GM19099 (cell line): ENCODE results near the gene CCDC68.

Experiments used
- POLR2A ChIP-seq: IDR thresholded peaks from 3 replicates; pipeline ENCODE4 v1.6.1; 2011; ENCODE audit warnings: low read depth; ENCODE audit not compliant: insufficient read length; ENCODE audit errors: extremely low read depth

Gene CCDC68

GRCh38 chr18:54910161-54910919 is 48.9 kb downstream of the CCDC68 start:
- TF ChIP-seq POLR2A = no peak

GRCh38 chr18:54909538-54909937 is 49.7 kb downstream of the CCDC68 start:
- no peak for TF ChIP-seq POLR2A

- TF ChIP-seq POLR2A = no peak
These were observed 52.7 kb downstream of the CCDC68 start for GRCh38 chr18:54906331-54907185.

GRCh38 chr18:54905629-54906028 is 53.6 kb downstream of the CCDC68 start:
- TF ChIP-seq POLR2A = no peak

GRCh38 chr18:54904581-54904980 is 54.7 kb downstream of the CCDC68 start:
- TF ChIP-seq POLR2A = no peak

GRCh38 chr18:54900290-54900689 is 59.0 kb downstream of the CCDC68 start:
- TF ChIP-seq POLR2A = no peak

GRCh38 chr18:54899500-54899899 is 59.8 kb downstream of the CCDC68 start:
- TF ChIP-seq POLR2A = no peak

- no peak for TF ChIP-seq POLR2A
These were observed 70.3 kb downstream of the CCDC68 start for GRCh38 chr18:54888933-54889332.

- no peak for TF ChIP-seq POLR2A
These were observed 70.9 kb downstream of the CCDC68 start for GRCh38 chr18:54888378-54888777.

- TF ChIP-seq POLR2A = no peak
These were observed 75.3 kb downstream of the CCDC68 start for GRCh38 chr18:54883816-54884604.

- no peak for TF ChIP-seq POLR2A
These were observed 76.9 kb downstream of the CCDC68 start for GRCh38 chr18:54882318-54882717.

GRCh38 chr18:54881229-54881768 is 78.0 kb downstream of the CCDC68 start:
- TF ChIP-seq POLR2A = no peak

GRCh38 chr18:54880395-54881105 is 78.7 kb downstream of the CCDC68 start:
- no peak for TF ChIP-seq POLR2A

GRCh38 chr18:54879691-54880090 is 79.6 kb downstream of the CCDC68 start:
- TF ChIP-seq POLR2A = no peak

GRCh38 chr18:54878659-54879358 is 80.5 kb downstream of the CCDC68 start:
- TF ChIP-seq POLR2A = no peak
